Heart left ventricle (tissue), 16 donors: Measurements from ENCODE around the gene ARPIN. TPM values are rescaled to one million over a fixed set of nuclear protein-coding genes. Genes with fewer than 3 reads are reported as not detected.
"Not testable (repeated sequence)": the region's sequence is repeated elsewhere in the genome, so short reads cannot be mapped to it uniquely, and the experiment has no call there.

Experiments
- ATAC-seq, 4 donors: fragments of 200-7000 bp; cut with Tn5 transposase; one replicate each; pipeline ENCODE4 v1.9.1; 2020 to 2022; ENCODE audit warnings: moderate library complexity in 4 of 4, mild to moderate bottlenecking in 3 of 4, moderate number of reproducible peaks in 1 of 4
- DNase-seq, 5 donors: peaks; one replicate each; pipeline ENCODE4 v3.0.0-alpha.2; 2020
- H3K27ac ChIP-seq, 12 donors: fragments of 200-600 bp; sonication (generic) in 4 of 12; one replicate each; pipeline versions ENCODE4 v1.5.0 to v1.8.0; 2016 to 2022; ENCODE audit warnings: mild to moderate bottlenecking in 2 of 12
- H3K27me3 ChIP-seq, 9 donors: fragments of 200-600 bp; sonication (generic) in 2 of 9; one replicate each; pipeline versions ENCODE4 v1.5.1 to v1.8.0; 2016 to 2022; ENCODE audit warnings: mild to moderate bottlenecking in 3 of 9
- H3K36me3 ChIP-seq, 9 donors: fragments of 200-600 bp; sonication (generic) in 2 of 9; one replicate each; pipeline versions ENCODE4 v1.5.0 to v1.8.0; 2018 to 2022; ENCODE audit warnings: mild to moderate bottlenecking in 2 of 9
- H3K4me1 ChIP-seq, 12 donors: fragments of 200-600 bp; sonication (generic) in 4 of 12; one replicate each; pipeline versions ENCODE4 v1.5.0 to v1.8.0; 2016 to 2022; ENCODE audit warnings: mild to moderate bottlenecking in 3 of 12
- H3K4me3 ChIP-seq, 12 donors: fragments of 200-600 bp; sonication (generic) in 4 of 12; one replicate each; pipeline versions ENCODE4 v1.5.0 to v1.8.0; 2017 to 2022; ENCODE audit warnings: mild to moderate bottlenecking in 9 of 12, moderate library complexity in 4 of 12
- H3K9me3 ChIP-seq, 12 donors: fragments of 200-600 bp; sonication (generic) in 4 of 12; one replicate each; pipeline versions ENCODE4 v1.5.0 to v1.8.0; 2016 to 2022; ENCODE audit warnings: mild to moderate bottlenecking in 1 of 12
- CTCF ChIP-seq, 12 donors: fragments of 200-600 bp; sonication (generic) in 4 of 12; IDR thresholded peaks; one replicate each; pipeline versions ENCODE4 v1.5.0 to v1.8.0; 2018 to 2022; ENCODE audit warnings: antibody characterized with exemption in 12 of 12, mild to moderate bottlenecking in 5 of 12
- POLR2A ChIP-seq, 2 donors: fragments of 450-650 bp; IDR thresholded peaks; one replicate each; pipeline ENCODE4 v1.6.1; 2017; ENCODE audit warnings: antibody characterized with exemption in 2 of 2, mild to moderate bottlenecking in 2 of 2, moderate library complexity in 2 of 2
- WGBS, 4 donors: extraction: QIAGEN DNeasy Blood & Tissue Kit in 2 of 4; methylation state at CpG; one replicate each; pipeline versions ENCODE4 v1.1.5 to v1.1.7; 2013 to 2018; 5-methylcytosine and 5-hydroxymethylcytosine counted together
- intact Hi-C, 10 donors: fragments of 100-400 bp; cut with DNase I; formaldehyde crosslinking; loops; one replicate each; pipeline versions ENCODE4 v1.11.1 to v1.14.2; 2022
- long read RNA-seq, 3 donors: library from polyadenylated mRNA; unstranded; transcript quantifications; one replicate each; pipeline ENCODE4 v2.0.0, GENCODE V29; 2020 to 2021
- polyA plus RNA-seq, 2 donors: library from polyadenylated mRNA; stranded (reverse); fragments of 200-250 nt; gene quantifications; one replicate each; pipeline ENCODE4 v1.2.3, GENCODE V29; 2013
- total RNA-seq, 9 donors: library from RNA; depleted of rRNA in 2 of 9; stranded (reverse); fragments of >200 nt in 2 of 9; fragmentation: NEBNext Ultra II Directional in 3 of 9; extraction: Animal tissue kit (Norgen Biotek cat#: 25700) in 3 of 9; gene quantifications; one replicate each; pipeline versions ENCODE4 v1.1.0 to v1.2.4, GENCODE V29; 2016 to 2023
- donor health status: ischemic (EF 13 %, LVEDD 7.1; RV severe dilation, severe dysfunction).
- donor health status: healthy with polysubstance abuse.
- donor health status: DM: no; HTN: yes; CAD: no.
- donor health status: DM: no; HTN: no; CAD: no.
- donor health status: ischemic (EF 25% LVEDD 6.9; RV normal size, moderate dysfunction).
- donor health status: ischemic (EF 25% LVEDD 5.7; RV mildly dilated, moderate dysfunction).
- donor health status: healthy.
- donor health status: DM: yes; HTN: yes; CAD: no.
- donor health status: ischemic (EF 35%, LVEDD 5.7; RV mildly dilated, moderate dysfunction).
- donor health status: nonischemic (EF 11% LVEDD 7.7; RV severe dilation, severe dysfunction).
- donor health status: DM: yes; HTN: yes; CAD: no.
- donor health status: PGD.
- donor health status: ischemic (EF 29% LVEDD 5.4; RV normal size, mild dysfunction).
- donor health status: nonischemic (EF 23%, LVEDD 6.1; RV moderate dilation, normal function).

Gene ARPIN
- total RNA-seq (10 to 100 TPM in 7 of 9 donors, 1 to 10 TPM in 2; 7.3 to 15.3 (median 11.5) TPM), polyA plus RNA-seq (1 to 10 TPM; 7.4 to 7.5 TPM)
- long read RNA-seq, donor 1, full-length matches to known transcripts = 10 of 18 reads
- long read RNA-seq, donor 1, partial matches to known transcripts = 1 of 18 reads
- long read RNA-seq, donor 1, other reads (novel, unspliced or antisense) = 7 of 18 reads
- long read RNA-seq, donor 2, full-length matches to known transcripts = 22 of 35 reads
- long read RNA-seq, donor 2, partial matches to known transcripts = 3 of 35 reads
- long read RNA-seq, donor 2, other reads (novel, unspliced or antisense) = 10 of 35 reads
- long read RNA-seq, donor 3, full-length matches to known transcripts = 3 of 5 reads
- long read RNA-seq, donor 3, partial matches to known transcripts = 0 of 5 reads
- long read RNA-seq, donor 3, other reads (novel, unspliced or antisense) = 2 of 5 reads

DNA sequence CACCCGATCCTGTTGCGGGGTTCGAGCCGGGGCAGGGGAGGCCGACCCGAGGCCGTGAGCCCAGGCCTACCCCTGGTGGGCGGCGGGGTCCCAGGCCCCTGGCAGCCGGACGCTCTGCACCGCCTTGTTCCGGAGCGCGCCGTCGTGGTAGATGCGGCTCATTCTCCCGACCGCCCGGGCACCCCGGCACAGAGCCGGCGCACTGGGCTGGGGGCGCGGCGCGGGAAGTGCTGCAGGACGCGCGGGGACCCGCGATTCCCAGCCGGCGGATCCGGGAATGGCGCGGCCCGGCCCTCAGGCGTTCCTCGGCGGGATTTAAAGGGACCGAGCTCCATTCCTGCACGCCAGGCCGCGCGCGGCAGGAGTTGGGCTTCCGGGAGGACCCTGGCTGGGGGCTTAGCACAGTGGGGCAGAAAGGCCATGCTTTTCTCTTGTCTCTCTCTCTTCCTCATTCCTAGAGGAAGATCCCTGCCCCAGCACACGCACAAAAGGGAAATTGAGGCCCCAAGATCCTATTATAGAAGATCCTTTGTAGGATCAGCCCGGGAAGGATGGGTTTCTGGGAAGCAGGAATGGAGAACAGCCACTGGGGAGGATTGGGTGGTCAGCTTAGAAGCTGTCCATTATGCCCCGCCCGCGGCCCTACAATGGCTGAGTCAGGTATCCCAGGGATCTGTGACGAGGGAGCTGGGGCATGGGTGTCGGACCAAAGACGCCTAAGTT is at the start of gene ARPIN:
ARPIN (minus strand) TSS at position 279 of the 723 bp plus-strand sequence; CDS start at position 162, 117 bp downstream.
- WGBS, 4 donors = 7 to 13% (median 7%) methylated on average over 33 to 57 of the region's 57 CpGs
- Histone ChIP-seq H3K27me3 (no peaks in the 10 kb centered on the region), H3K4me3 (peak within 1 kb of the TSS; percentile 65 to 99 (median 84)), H3K27ac (peak within 1 kb of the TSS in 11 of 12 donors; percentile 41 to 90 (median 77)), H3K4me1 (peaks cover 0 to 26% (median 13%) of the 10 kb centered on the region in 12 donors), H3K36me3 (peaks cover 0 to 27% (median 5%) of the 10 kb centered on the region in 9 donors), H3K9me3 (no peaks in the 10 kb centered on the region)
- ATAC-seq (peak; percentile 69 to 92 (median 84)), DNase-seq (peak; percentile 65 to 83 (median 66))
- TF ChIP-seq POLR2A (IDR thresholded peaks at IDR 0.05) = no peak
- no peak for TF ChIP-seq CTCF (IDR thresholded peaks at IDR 0.05)
- intact Hi-C loops = loop anchor here in 6 of 10 donors (5.0 to 10.0 kb wide), 4 partner anchors 62 to 159 kb away; partner anchors contain the start of gene ZNF710 (in 2 of the 6)

GRCh38 chr15:89958107-89958805 is 45.5 kb upstream of the ARPIN start:
- ATAC-seq = peak in 1 of 4 donors; percentile 16
- peaks cover 0 to 5% (median 0%) of the 10 kb centered on the region in 12 donors for H3K4me1 ChIP-seq
- H3K9me3 ChIP-seq = no peaks in the 10 kb centered on the region
- no peaks in the 10 kb centered on the region for H3K36me3 ChIP-seq
- TF ChIP-seq POLR2A (IDR thresholded peaks at IDR 0.05) (no peak), CTCF (IDR thresholded peaks at IDR 0.05) (no peak)
- no peak for DNase-seq
- intact Hi-C loops = no loop called here
- no peak overlapping the region for H3K4me3 ChIP-seq
- H3K27me3 ChIP-seq = no peaks in the 10 kb centered on the region
- H3K27ac ChIP-seq = no peak overlapping the region
- WGBS, 4 donors = 89 to 94% (median 90%) methylated on average over 12 to 18 of the region's 18 CpGs

- H3K4me3 ChIP-seq, H3K36me3 ChIP-seq, intact Hi-C loops, DNase-seq, H3K27ac ChIP-seq, H3K27me3 ChIP-seq, H3K9me3 ChIP-seq, H3K4me1 ChIP-seq, ATAC-seq: not testable (repeated sequence)
- 86 to 94% (median 88%) methylated on average over 6 to 13 of the region's 13 CpGs for WGBS, 4 donors
Measured at GRCh38 chr15:89955449-89955998, 42.8 kb upstream of the ARPIN start.

GRCh38 chr15:89954541-89954940 is 41.8 kb upstream of the ARPIN start:
- Histone ChIP-seq H3K36me3 (no peaks in the 10 kb centered on the region), H3K27me3 (no peaks in the 10 kb centered on the region), H3K9me3 (no peaks in the 10 kb centered on the region), H3K4me3 (no peak overlapping the region), H3K4me1 (no peaks in the 10 kb centered on the region), H3K27ac (no peak overlapping the region)
- WGBS, 4 donors = 63 to 65% (median 64%) methylated on average over 3 of the region's 3 CpGs
- intact Hi-C loops = no loop called here
- DNase-seq = no peak
- no peak for TF ChIP-seq POLR2A (IDR thresholded peaks at IDR 0.05)
- TF ChIP-seq CTCF (IDR thresholded peaks at IDR 0.05) = no peak
- no peak for ATAC-seq
